Stromal cell of bone marrow (primary cell): ENCODE data around the gene SLC2A13.
A peak's percentile ranks its signal among the peaks of the same experiment; 100 is the strongest.
"Not testable (repeated sequence)": the region's sequence is repeated elsewhere in the genome, so short reads cannot be mapped to it uniquely, and the experiment has no call there.

ENCODE experiments used
- DNase-seq: peaks from one replicate; pipeline ENCODE4 v3.0.0-alpha.2; 2012; ENCODE audit warnings: low read depth

Gene SLC2A13

GRCh38 chr12:39746151-39746550 lies 359.7 kb downstream of the SLC2A13 start:
- DNase-seq: not testable (repeated sequence)

- no peak for DNase-seq
Observed at GRCh38 chr12:39743655-39744054, 362.2 kb downstream of the SLC2A13 start.

DNA sequence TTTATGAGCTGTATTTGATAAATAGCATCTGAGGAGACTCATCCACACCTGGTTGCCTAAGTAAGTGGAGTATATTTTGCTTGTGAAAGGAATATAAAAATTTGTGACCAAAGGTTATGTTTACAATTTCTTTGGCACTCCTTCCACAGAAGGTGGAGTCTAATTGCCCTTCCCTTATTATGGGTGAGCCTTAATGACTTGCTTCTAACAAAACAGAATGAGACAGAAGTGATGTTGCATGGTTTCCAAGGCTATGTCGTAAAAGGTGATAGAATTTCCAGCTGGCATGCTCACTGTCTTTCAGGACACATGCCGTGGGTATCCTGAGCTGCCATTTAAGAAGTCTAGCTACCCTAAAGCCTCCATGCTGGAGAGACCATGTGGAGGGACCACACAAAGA lies 369.5 kb downstream of the SLC2A13 start:
- no peak for DNase-seq

DNA sequence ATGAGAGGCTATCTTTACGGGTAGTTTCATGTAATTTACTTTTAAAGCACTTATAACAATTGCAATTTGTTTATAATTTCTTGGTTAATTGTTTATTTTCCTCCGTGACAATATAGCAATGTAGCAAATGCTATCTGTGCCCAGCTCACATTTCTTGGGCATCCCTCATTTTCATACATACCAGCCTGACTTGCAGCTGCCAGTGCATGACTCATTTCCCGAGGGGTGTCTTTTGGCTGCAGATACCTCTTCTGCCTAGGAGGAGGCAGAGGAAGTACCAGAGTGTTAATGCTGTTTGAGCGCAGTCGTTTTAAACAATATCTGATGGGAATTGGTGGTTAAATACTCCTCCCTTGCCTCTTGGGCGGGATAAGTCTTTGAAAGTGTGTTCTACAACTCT lies 382.1 kb downstream of the SLC2A13 start:
- DNase-seq: peak; percentile 50

DNA sequence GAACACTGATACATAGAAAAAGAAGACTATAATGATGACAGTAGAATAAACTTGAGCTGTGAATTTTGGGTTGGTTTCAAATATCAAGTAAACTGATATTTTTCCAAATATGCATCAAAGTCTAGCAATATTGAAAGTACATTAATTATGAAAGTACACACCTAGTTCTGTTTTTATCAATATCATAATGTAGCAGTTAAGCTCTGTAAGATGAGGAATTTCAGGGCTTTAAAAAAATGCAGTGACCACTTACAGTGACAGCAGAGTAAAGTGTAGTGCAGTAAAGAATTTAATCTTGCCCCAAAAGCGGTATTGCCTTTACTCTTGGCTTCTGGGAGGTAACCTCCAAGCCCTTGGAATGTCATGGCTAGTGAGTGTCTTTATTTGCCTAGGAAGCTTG lies 383.4 kb downstream of the SLC2A13 start:
- no peak for DNase-seq

DNA sequence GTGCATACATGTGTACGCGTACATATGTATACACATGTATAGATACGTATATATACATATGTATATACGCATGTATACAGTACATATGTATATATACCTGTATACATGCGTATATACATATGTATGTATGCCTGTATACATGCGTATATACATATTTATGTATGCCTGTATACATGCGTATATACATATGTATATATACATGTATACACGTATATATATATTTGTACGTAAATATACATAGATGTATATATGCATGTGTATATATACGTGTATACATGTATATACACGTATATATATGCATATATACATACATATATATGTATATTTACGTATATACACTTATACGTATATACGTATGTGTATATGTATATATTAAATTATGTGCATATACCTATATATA lies 392.3 kb downstream of the SLC2A13 start:
- no peak for DNase-seq

GRCh38 chr12:39712334-39712733 lies 393.5 kb downstream of the SLC2A13 start:
- DNase-seq: no peak
